Measurements from ENCODE around the gene ILRUN. TPM values are rescaled to one million over a fixed set of nuclear protein-coding genes. Genes with fewer than 3 reads are reported as not detected.
"Not testable (repeated sequence)": the region's sequence is repeated elsewhere in the genome, so short reads cannot be mapped to it uniquely, and the experiment has no call there.

Gene ILRUN
- total and polyA plus RNA-seq, 2 experiments from 2014 or later = 17.6 to 80.1 TPM

DNA sequence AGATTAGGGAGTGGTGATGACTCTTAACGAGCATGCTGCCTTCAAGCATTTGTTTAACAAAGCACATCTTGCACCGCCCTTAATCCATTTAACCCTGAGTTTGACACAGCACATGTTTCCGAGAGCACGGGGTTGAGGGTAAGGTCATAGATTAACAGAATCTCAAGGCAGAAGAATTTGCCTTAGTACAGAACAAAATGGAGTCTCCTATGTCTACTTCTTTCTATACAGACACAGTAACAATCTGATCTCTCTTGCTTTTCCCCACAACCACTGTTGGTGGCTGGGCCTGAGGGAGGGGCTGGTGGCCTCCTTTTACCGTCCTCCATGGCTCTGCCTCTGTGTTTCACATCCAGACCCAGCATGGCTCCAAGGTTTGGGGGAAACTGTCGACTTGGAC is 23.6 kb upstream of the ILRUN start:
- H3K4me3 Mint-ChIP-seq = peak overlapping the region; percentile 43; the same call in 2 of the 3 replicates
- Histone ChIP-seq H2AFZ (peak overlapping the region; percentile 79), H3K4me2 (peak overlapping the region; percentile 68), H3K27ac (ENCODE audit: low read depth) (peak overlapping the region; percentile 57; the same call in 1 of the 2 replicates)
- not testable (repeated sequence) for H4K20me1 ChIP-seq (replicated peaks; ENCODE audit: insufficient read depth); H3F3A ChIP-seq (replicated peaks; ENCODE audit: low read depth); H3K4me1 ChIP-seq (ENCODE audit: insufficient read depth); H3K79me2 ChIP-seq (replicated peaks; ENCODE audit: insufficient read depth); H3K27ac Mint-ChIP-seq; H3K27me3 Mint-ChIP-seq (ENCODE audit: insufficient read depth, low read depth, poor library complexity); H3K36me3 ChIP-seq (ENCODE audit: insufficient read depth); H3K9me2 ChIP-seq (ENCODE audit: insufficient read depth); H3K9me3 Mint-ChIP-seq; H3K4me3 ChIP-seq; H3K27me3 ChIP-seq (ENCODE audit: insufficient read depth); H3K36me3 Mint-ChIP-seq (ENCODE audit: low read depth)
- peaks cover 22% of the 10 kb centered on the region for H3K4me1 Mint-ChIP-seq
- DNase-seq (ENCODE audit: low spot score) = peak; percentile 25
- ATAC-seq = peak; percentile 64

DNA sequence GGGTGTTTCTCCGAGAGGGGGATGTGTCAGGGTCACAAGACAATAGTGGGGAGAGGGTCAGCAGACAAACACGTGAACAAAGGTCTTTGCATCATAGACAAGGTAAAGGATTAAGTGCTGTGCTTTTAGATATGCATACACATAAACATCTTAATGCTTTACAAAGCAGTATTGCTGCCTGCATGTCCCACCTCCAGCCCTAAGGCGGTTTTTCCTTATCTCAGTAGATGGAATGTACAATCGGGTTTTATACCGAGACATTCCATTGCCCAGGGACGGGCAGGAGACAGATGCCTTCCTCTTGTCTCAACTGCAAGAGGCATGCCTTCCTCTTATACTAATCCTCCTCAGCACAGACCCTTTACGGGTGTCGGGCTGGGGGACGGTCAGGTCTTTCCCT is 23.1 kb upstream of the ILRUN start:
- H3K4me1 ChIP-seq (ENCODE audit: insufficient read depth); H3K79me2 ChIP-seq (replicated peaks; ENCODE audit: insufficient read depth); H3K4me3 ChIP-seq; DNase-seq (ENCODE audit: low spot score); H3K9me3 Mint-ChIP-seq; H3K27me3 ChIP-seq (ENCODE audit: insufficient read depth); H3K9me2 ChIP-seq (ENCODE audit: insufficient read depth); H3K27ac Mint-ChIP-seq; H4K20me1 ChIP-seq (replicated peaks; ENCODE audit: insufficient read depth); H3K27me3 Mint-ChIP-seq (ENCODE audit: insufficient read depth, low read depth, poor library complexity); H3K36me3 Mint-ChIP-seq (ENCODE audit: low read depth); H3K36me3 ChIP-seq (ENCODE audit: insufficient read depth); ATAC-seq; H3F3A ChIP-seq (replicated peaks; ENCODE audit: low read depth): not testable (repeated sequence)
- H3K4me3 Mint-ChIP-seq = peak overlapping the region; percentile 55
- peak overlapping the region; percentile 68 for H3K4me2 ChIP-seq
- peak overlapping the region; percentile 57; the same call in 1 of the 2 replicates for H3K27ac ChIP-seq (ENCODE audit: low read depth)
- H2AFZ ChIP-seq = peak overlapping the region; percentile 58; the same call in 1 of the 2 replicates
- peaks cover 22% of the 10 kb centered on the region for H3K4me1 Mint-ChIP-seq

DNA sequence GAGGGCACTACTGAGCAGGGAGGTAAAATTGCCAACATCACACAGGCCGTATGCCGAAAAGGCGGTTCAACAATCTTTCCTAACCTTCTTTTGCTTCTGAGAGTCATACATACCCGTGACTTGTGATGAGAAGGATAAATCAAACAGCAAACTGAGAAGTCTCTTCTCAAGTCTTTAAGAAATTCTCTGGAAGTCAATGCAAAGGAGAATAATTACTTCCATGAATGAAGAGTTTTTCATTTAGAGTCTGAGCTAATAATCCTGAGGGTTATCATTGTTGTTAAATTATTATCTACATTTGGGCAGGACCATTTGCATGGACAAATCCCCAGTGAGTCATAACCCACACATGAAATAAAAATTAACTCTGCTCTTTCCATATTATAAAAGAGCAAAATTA is 22.4 kb upstream of the ILRUN start:
- H3K9me2 ChIP-seq (ENCODE audit: insufficient read depth) = no peaks in the 10 kb centered on the region; the same call in 1 of the 2 replicates
- H3K4me3 Mint-ChIP-seq = no peak overlapping the region
- peaks cover 7% of the 10 kb centered on the region for H3K4me1 ChIP-seq (ENCODE audit: insufficient read depth)
- H4K20me1 ChIP-seq (replicated peaks; ENCODE audit: insufficient read depth) = no peaks in the 10 kb centered on the region
- H3F3A ChIP-seq (replicated peaks; ENCODE audit: low read depth) = 0 out of 2 replicates have a peak, but pooled peaks cover 3% of the 10 kb centered on the region
- H3K36me3 Mint-ChIP-seq (ENCODE audit: low read depth) = no peaks in the 10 kb centered on the region
- H3K4me2 ChIP-seq = peak overlapping the region; percentile 68
- H3K36me3 ChIP-seq (ENCODE audit: insufficient read depth) = no peaks in the 10 kb centered on the region
- ATAC-seq (no peak), DNase-seq (ENCODE audit: low spot score) (no peak)
- H3K27me3 ChIP-seq (ENCODE audit: insufficient read depth) = no peaks in the 10 kb centered on the region
- H3K4me1 Mint-ChIP-seq = peaks cover 22% of the 10 kb centered on the region
- H3K27ac ChIP-seq (ENCODE audit: low read depth) = peak overlapping the region; percentile 57; the same call in 1 of the 2 replicates
- peaks cover 8% of the 10 kb centered on the region for H3K27me3 Mint-ChIP-seq (ENCODE audit: insufficient read depth, low read depth, poor library complexity)
- no peaks in the 10 kb centered on the region for H3K79me2 ChIP-seq (replicated peaks; ENCODE audit: insufficient read depth)
- H3K27ac Mint-ChIP-seq = no peak overlapping the region
- H3K4me3 ChIP-seq = peak overlapping the region; percentile 38; the same call in 1 of the 2 replicates
- H2AFZ ChIP-seq = peak overlapping the region; percentile 58
- H3K9me3 Mint-ChIP-seq = no peaks in the 10 kb centered on the region
- TF ChIP-seq JUNB (IDR thresholded peaks at IDR 0.05; ENCODE audit: unreplicated experiment) (no peak), NANOG (IDR thresholded peaks at IDR 0.05; ENCODE audit: borderline replicate concordance) (no peak), EZH2 (IDR thresholded peaks at IDR 0.05; ENCODE audit: low read depth, unreplicated experiment) (no peak), EZH2phosphoT487 (IDR thresholded peaks at IDR 0.05; ENCODE audit: unreplicated experiment) (no peak), ZNF331 (CRISPR knock-in tag; IDR thresholded peaks at IDR 0.05; ENCODE audit: low read depth) (no peak), CREB1 (CRISPR knock-in tag; IDR thresholded peaks at IDR 0.05; ENCODE audit: low read depth) (no peak)
- TF ChIP-seq, protein P1, sequence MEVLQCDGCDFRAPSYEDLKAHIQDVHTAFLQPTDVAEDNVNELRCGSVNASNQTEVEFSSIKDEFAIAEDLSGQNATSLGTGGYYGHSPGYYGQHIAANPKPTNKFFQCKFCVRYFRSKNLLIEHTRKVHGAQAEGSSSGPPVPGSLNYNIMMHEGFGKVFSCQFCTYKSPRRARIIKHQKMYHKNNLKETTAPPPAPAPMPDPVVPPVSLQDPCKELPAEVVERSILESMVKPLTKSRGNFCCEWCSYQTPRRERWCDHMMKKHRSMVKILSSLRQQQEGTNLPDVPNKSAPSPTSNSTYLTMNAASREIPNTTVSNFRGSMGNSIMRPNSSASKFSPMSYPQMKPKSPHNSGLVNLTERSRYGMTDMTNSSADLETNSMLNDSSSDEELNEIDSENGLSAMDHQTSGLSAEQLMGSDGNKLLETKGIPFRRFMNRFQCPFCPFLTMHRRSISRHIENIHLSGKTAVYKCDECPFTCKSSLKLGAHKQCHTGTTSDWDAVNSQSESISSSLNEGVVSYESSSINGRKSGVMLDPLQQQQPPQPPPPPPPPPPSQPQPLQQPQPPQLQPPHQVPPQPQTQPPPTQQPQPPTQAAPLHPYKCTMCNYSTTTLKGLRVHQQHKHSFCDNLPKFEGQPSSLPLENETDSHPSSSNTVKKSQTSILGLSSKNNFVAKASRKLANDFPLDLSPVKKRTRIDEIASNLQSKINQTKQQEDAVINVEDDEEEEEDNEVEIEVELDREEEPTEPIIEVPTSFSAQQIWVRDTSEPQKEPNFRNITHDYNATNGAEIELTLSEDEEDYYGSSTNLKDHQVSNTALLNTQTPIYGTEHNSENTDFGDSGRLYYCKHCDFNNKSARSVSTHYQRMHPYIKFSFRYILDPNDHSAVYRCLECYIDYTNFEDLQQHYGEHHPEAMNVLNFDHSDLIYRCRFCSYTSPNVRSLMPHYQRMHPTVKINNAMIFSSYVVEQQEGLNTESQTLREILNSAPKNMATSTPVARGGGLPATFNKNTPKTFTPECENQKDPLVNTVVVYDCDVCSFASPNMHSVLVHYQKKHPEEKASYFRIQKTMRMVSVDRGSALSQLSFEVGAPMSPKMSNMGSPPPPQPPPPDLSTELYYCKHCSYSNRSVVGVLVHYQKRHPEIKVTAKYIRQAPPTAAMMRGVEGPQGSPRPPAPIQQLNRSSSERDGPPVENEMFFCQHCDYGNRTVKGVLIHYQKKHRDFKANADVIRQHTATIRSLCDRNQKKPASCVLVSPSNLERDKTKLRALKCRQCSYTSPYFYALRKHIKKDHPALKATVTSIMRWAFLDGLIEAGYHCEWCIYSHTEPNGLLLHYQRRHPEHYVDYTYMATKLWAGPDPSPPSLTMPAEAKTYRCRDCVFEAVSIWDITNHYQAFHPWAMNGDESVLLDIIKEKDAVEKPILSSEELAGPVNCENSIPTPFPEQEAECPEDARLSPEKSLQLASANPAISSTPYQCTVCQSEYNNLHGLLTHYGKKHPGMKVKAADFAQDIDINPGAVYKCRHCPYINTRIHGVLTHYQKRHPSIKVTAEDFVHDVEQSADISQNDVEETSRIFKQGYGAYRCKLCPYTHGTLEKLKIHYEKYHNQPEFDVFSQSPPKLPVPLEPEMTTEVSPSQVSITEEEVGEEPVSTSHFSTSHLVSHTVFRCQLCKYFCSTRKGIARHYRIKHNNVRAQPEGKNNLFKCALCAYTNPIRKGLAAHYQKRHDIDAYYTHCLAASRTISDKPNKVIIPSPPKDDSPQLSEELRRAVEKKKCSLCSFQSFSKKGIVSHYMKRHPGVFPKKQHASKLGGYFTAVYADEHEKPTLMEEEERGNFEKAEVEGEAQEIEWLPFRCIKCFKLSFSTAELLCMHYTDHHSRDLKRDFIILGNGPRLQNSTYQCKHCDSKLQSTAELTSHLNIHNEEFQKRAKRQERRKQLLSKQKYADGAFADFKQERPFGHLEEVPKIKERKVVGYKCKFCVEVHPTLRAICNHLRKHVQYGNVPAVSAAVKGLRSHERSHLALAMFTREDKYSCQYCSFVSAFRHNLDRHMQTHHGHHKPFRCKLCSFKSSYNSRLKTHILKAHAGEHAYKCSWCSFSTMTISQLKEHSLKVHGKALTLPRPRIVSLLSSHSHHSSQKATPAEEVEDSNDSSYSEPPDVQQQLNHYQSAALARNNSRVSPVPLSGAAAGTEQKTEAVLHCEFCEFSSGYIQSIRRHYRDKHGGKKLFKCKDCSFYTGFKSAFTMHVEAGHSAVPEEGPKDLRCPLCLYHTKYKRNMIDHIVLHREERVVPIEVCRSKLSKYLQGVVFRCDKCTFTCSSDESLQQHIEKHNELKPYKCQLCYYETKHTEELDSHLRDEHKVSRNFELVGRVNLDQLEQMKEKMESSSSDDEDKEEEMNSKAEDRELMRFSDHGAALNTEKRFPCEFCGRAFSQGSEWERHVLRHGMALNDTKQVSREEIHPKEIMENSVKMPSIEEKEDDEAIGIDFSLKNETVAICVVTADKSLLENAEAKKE (CRISPR knock-in tag; IDR thresholded peaks at IDR 0.05) = no peak
- TF ChIP-seq, protein P2, sequence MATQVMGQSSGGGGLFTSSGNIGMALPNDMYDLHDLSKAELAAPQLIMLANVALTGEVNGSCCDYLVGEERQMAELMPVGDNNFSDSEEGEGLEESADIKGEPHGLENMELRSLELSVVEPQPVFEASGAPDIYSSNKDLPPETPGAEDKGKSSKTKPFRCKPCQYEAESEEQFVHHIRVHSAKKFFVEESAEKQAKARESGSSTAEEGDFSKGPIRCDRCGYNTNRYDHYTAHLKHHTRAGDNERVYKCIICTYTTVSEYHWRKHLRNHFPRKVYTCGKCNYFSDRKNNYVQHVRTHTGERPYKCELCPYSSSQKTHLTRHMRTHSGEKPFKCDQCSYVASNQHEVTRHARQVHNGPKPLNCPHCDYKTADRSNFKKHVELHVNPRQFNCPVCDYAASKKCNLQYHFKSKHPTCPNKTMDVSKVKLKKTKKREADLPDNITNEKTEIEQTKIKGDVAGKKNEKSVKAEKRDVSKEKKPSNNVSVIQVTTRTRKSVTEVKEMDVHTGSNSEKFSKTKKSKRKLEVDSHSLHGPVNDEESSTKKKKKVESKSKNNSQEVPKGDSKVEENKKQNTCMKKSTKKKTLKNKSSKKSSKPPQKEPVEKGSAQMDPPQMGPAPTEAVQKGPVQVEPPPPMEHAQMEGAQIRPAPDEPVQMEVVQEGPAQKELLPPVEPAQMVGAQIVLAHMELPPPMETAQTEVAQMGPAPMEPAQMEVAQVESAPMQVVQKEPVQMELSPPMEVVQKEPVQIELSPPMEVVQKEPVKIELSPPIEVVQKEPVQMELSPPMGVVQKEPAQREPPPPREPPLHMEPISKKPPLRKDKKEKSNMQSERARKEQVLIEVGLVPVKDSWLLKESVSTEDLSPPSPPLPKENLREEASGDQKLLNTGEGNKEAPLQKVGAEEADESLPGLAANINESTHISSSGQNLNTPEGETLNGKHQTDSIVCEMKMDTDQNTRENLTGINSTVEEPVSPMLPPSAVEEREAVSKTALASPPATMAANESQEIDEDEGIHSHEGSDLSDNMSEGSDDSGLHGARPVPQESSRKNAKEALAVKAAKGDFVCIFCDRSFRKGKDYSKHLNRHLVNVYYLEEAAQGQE (IDR thresholded peaks at IDR 0.05; ENCODE audit: unreplicated experiment) = no peak

Data from GM23338 (cell line).